ENCODE measurements around the gene PDE5A.
"Not testable (repeated sequence)": the region's sequence is repeated elsewhere in the genome, so short reads cannot be mapped to it uniquely, and the experiment has no call there.

PDE5A gene

GRCh38 chr4:119628281-119629141, at the start of gene PDE5A:
Gene PDE5A, minus strand, starts transcription at chr4:119628804. Its CDS starts 133 bp downstream, at chr4:119628671.
- DNase-seq = peak; percentile 44

- no peak for DNase-seq
Measured at GRCh38 chr4:119676101-119676500, 47.5 kb upstream of the PDE5A start.

- DNase-seq = no peak
Measured at GRCh38 chr4:119675391-119675790, 46.8 kb upstream of the PDE5A start.

GRCh38 chr4:119672938-119673337, 44.3 kb upstream of the PDE5A start:
- no peak for DNase-seq

GRCh38 chr4:119672086-119672485, 43.5 kb upstream of the PDE5A start:
- no peak for DNase-seq

- no peak for DNase-seq
Measured at GRCh38 chr4:119671205-119671604, 42.6 kb upstream of the PDE5A start.

- DNase-seq = no peak
Measured at GRCh38 chr4:119667802-119668201, 39.2 kb upstream of the PDE5A start.

- DNase-seq = no peak
Measured at GRCh38 chr4:119666653-119667091, 38.1 kb upstream of the PDE5A start.

GRCh38 chr4:119665752-119666151, 37.1 kb upstream of the PDE5A start:
- DNase-seq = no peak

- no peak for DNase-seq
Measured at GRCh38 chr4:119664168-119664907, 35.7 kb upstream of the PDE5A start.

- DNase-seq = no peak
Measured at GRCh38 chr4:119663160-119663788, 34.7 kb upstream of the PDE5A start.

GRCh38 chr4:119662612-119663011, 34.0 kb upstream of the PDE5A start:
- not testable (repeated sequence) for DNase-seq

- DNase-seq = no peak
Measured at GRCh38 chr4:119661231-119661630, 32.6 kb upstream of the PDE5A start.

- DNase-seq = no peak
Measured at GRCh38 chr4:119659576-119659975, 31.0 kb upstream of the PDE5A start.

- DNase-seq = no peak
Measured at GRCh38 chr4:119657111-119657611, 28.6 kb upstream of the PDE5A start.

GRCh38 chr4:119656342-119656741, 27.7 kb upstream of the PDE5A start:
- DNase-seq = no peak

GRCh38 chr4:119655111-119655837, 26.7 kb upstream of the PDE5A start:
- no peak for DNase-seq

- DNase-seq = no peak
Measured at GRCh38 chr4:119653990-119654389, 25.4 kb upstream of the PDE5A start.

- DNase-seq = no peak
Measured at GRCh38 chr4:119652998-119653397, 24.4 kb upstream of the PDE5A start.

GRCh38 chr4:119648398-119648797, 19.8 kb upstream of the PDE5A start:
- no peak for DNase-seq

GRCh38 chr4:119647558-119647957, 19.0 kb upstream of the PDE5A start:
- no peak for DNase-seq

GRCh38 chr4:119646347-119647071, 17.9 kb upstream of the PDE5A start:
- no peak for DNase-seq
